K562 (cell line): ENCODE data around the gene MPND. TPM values are rescaled to one million over a fixed set of nuclear protein-coding genes. Genes with fewer than 3 reads are reported as not detected.

ENCODE experiments used
- ARHGAP35 ChIP-seq: fragments of 450-650 bp; IDR thresholded peaks from 2 replicates; pipeline ENCODE4 v1.6.1; 2018; ENCODE audit not compliant: partially characterized antibody
- ILK ChIP-seq: fragments of 450-650 bp; IDR thresholded peaks from 2 replicates; pipeline ENCODE4 v1.6.1; 2016; ENCODE audit warnings: missing genetic modification characterization, low read depth, mild to moderate bottlenecking, missing compliant biosample characterization, moderate library complexity, borderline replicate concordance
- RBBP5 ChIP-seq: fragments of 200-600 bp; sonication (generic); IDR thresholded peaks from 2 replicates; pipeline ENCODE4 v1.6.1; 2012; ENCODE audit warnings: borderline replicate concordance, mild to moderate bottlenecking, low read length, control low read depth, inconsistent platforms; ENCODE audit not compliant: insufficient read depth, poor library complexity, severe bottlenecking
- RBM17 ChIP-seq: fragments of 200-400 bp; formaldehyde crosslinking; IDR thresholded peaks from 2 replicates; pipeline ENCODE4 v1.6.1; 2017; ENCODE audit warnings: low read depth, mild to moderate bottlenecking, low read length, borderline replicate concordance
- ZNF384 ChIP-seq: IDR thresholded peaks from 2 replicates; pipeline ENCODE4 v1.6.1; 2012; ENCODE audit warnings: low read depth, low read length, improper control_type of control experiment
- ZSCAN29 ChIP-seq: fragments of 450-650 bp; IDR thresholded peaks from 2 replicates; pipeline ENCODE4 v1.6.1; 2017
- polyA plus RNA-seq, 8 experiments: library from polyadenylated mRNA; depleted of rRNA in 4 of 8; stranded (reverse) in 5 of 8; unstranded in 3 of 8; fragments of >200 nt; fragmentation: Nextera tagmentation in 2 of 8; fragmentation: Illumina TruSeq in 1 of 8; extraction: Ambion mirVana in 2 of 8; extraction: Trizol in 1 of 8; gene quantifications; 2 replicates each; pipeline versions ENCODE4 v1.2.1 to v1.2.3, GENCODE V29; 2011 to 2014; ENCODE audit warnings: inconsistent platforms in 1 of 8, missing spikeins in 1 of 8
- total RNA-seq, 7 experiments: library from RNA; depleted of rRNA in 6 of 7; stranded (reverse); fragments of >200 nt in 6 of 7; fragmentation: Illumina TruSeq in 2 of 7; extraction: Trizol in 2 of 7; gene quantifications; 2 replicates each; pipeline versions ENCODE4 v1.2.1 to v1.2.3, GENCODE V29; 2011 to 2021; ENCODE audit warnings: low replicate concordance in 1 of 7
- TF ChIP-seq, protein P1 (sequence below): sonication (generic); formaldehyde crosslinking; IDR thresholded peaks from 2 replicates; pipeline ENCODE4 v1.8.0; 2023; ENCODE audit warnings: mild to moderate bottlenecking, missing genetic modification reagents
- TF ChIP-seq, protein P2 (sequence below), 2 experiments: IDR thresholded peaks; 2 replicates each; pipeline ENCODE4 v1.6.1; 2011; ENCODE audit warnings: borderline replicate concordance in 1 of 2, control low read depth in 1 of 2, low read depth in 1 of 2, low read length in 1 of 2, mild to moderate bottlenecking in 1 of 2, mixed read lengths in 1 of 2, moderate library complexity in 1 of 2; ENCODE audit not compliant: insufficient read depth in 1 of 2, insufficient read length in 1 of 2, poor library complexity in 1 of 2, severe bottlenecking in 1 of 2; ENCODE audit errors: extremely low read depth in 1 of 2
- TF ChIP-seq, protein P3 (sequence below): fragments of 200-600 bp; sonication (generic); IDR thresholded peaks from one replicate; pipeline ENCODE4 v1.6.1; 2012; ENCODE audit warnings: mild to moderate bottlenecking, low read depth, low read length, inconsistent platforms

Gene MPND
- total and polyA plus RNA-seq, 9 of the 15 experiments (the other 6 are each of a cell fraction or from before 2014, with no cell fraction given) = 0.25 to 14.0 (median 3.9) TPM

DNA sequence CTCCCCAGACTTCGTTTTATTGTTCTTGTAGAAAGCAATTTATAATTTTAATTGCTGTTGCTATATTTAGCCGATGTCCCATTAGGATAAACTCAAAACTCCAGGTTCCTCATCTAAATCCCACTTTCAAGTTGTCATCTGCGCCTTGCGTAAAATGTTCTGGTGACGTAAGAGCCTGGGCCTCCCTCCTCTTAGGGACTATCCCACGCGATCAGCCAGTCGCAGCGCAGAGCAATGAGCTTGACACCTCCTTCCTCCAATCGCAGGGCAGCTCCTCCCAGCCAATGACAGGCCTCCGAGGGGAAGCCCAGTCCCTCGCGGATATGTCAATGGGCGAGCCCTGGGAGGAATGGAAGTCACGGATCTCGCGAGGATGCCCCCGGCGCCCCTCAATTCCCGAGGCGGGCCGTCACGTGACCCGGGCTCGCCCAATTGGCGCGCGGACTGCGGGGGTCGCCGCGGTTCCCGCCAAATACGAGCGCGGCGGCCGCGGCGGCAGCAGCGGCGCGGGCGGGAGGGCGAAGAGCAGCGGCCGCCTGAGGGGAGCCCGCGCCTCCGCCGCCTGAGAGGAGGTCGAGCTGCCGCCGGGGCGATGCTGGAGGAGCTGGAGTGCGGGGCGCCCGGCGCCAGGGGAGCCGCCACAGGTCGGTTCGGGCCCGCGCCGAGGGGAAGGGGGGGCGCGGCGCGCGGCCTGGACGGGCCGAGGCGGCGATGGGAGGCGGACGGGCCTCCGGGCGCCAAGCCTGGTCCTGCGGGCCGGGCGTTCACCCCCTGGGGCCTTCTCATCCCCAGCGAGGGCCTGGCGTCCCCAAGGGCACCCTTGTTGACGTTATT is 59.0 kb downstream of the MPND start, which contains the start of gene CHAF1A (continued):
- TF ChIP-seq RBBP5 = peak; percentile 90
- TF ChIP-seq, protein P1, sequence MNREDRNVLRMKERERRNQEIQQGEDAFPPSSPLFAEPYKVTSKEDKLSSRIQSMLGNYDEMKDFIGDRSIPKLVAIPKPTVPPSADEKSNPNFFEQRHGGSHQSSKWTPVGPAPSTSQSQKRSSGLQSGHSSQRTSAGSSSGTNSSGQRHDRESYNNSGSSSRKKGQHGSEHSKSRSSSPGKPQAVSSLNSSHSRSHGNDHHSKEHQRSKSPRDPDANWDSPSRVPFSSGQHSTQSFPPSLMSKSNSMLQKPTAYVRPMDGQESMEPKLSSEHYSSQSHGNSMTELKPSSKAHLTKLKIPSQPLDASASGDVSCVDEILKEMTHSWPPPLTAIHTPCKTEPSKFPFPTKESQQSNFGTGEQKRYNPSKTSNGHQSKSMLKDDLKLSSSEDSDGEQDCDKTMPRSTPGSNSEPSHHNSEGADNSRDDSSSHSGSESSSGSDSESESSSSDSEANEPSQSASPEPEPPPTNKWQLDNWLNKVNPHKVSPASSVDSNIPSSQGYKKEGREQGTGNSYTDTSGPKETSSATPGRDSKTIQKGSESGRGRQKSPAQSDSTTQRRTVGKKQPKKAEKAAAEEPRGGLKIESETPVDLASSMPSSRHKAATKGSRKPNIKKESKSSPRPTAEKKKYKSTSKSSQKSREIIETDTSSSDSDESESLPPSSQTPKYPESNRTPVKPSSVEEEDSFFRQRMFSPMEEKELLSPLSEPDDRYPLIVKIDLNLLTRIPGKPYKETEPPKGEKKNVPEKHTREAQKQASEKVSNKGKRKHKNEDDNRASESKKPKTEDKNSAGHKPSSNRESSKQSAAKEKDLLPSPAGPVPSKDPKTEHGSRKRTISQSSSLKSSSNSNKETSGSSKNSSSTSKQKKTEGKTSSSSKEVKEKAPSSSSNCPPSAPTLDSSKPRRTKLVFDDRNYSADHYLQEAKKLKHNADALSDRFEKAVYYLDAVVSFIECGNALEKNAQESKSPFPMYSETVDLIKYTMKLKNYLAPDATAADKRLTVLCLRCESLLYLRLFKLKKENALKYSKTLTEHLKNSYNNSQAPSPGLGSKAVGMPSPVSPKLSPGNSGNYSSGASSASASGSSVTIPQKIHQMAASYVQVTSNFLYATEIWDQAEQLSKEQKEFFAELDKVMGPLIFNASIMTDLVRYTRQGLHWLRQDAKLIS (CRISPR knock-in tag) = no peak
- no peak for TF ChIP-seq ZNF384
- TF ChIP-seq, protein P2, sequence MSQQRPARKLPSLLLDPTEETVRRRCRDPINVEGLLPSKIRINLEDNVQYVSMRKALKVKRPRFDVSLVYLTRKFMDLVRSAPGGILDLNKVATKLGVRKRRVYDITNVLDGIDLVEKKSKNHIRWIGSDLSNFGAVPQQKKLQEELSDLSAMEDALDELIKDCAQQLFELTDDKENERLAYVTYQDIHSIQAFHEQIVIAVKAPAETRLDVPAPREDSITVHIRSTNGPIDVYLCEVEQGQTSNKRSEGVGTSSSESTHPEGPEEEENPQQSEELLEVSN (IDR thresholded peaks at IDR 0.05; ENCODE audit: borderline replicate concordance in 1 of 2, extremely low read depth in 1 of 2, insufficient read depth in 1 of 2, insufficient read length in 1 of 2, low read depth in 1 of 2, low read length in 1 of 2, poor library complexity in 1 of 2, severe bottlenecking in 1 of 2) = peak; percentile 98 to 99
- peak; percentile 97 for TF ChIP-seq ARHGAP35
- TF ChIP-seq ZSCAN29 = no peak
- TF ChIP-seq, protein P3, sequence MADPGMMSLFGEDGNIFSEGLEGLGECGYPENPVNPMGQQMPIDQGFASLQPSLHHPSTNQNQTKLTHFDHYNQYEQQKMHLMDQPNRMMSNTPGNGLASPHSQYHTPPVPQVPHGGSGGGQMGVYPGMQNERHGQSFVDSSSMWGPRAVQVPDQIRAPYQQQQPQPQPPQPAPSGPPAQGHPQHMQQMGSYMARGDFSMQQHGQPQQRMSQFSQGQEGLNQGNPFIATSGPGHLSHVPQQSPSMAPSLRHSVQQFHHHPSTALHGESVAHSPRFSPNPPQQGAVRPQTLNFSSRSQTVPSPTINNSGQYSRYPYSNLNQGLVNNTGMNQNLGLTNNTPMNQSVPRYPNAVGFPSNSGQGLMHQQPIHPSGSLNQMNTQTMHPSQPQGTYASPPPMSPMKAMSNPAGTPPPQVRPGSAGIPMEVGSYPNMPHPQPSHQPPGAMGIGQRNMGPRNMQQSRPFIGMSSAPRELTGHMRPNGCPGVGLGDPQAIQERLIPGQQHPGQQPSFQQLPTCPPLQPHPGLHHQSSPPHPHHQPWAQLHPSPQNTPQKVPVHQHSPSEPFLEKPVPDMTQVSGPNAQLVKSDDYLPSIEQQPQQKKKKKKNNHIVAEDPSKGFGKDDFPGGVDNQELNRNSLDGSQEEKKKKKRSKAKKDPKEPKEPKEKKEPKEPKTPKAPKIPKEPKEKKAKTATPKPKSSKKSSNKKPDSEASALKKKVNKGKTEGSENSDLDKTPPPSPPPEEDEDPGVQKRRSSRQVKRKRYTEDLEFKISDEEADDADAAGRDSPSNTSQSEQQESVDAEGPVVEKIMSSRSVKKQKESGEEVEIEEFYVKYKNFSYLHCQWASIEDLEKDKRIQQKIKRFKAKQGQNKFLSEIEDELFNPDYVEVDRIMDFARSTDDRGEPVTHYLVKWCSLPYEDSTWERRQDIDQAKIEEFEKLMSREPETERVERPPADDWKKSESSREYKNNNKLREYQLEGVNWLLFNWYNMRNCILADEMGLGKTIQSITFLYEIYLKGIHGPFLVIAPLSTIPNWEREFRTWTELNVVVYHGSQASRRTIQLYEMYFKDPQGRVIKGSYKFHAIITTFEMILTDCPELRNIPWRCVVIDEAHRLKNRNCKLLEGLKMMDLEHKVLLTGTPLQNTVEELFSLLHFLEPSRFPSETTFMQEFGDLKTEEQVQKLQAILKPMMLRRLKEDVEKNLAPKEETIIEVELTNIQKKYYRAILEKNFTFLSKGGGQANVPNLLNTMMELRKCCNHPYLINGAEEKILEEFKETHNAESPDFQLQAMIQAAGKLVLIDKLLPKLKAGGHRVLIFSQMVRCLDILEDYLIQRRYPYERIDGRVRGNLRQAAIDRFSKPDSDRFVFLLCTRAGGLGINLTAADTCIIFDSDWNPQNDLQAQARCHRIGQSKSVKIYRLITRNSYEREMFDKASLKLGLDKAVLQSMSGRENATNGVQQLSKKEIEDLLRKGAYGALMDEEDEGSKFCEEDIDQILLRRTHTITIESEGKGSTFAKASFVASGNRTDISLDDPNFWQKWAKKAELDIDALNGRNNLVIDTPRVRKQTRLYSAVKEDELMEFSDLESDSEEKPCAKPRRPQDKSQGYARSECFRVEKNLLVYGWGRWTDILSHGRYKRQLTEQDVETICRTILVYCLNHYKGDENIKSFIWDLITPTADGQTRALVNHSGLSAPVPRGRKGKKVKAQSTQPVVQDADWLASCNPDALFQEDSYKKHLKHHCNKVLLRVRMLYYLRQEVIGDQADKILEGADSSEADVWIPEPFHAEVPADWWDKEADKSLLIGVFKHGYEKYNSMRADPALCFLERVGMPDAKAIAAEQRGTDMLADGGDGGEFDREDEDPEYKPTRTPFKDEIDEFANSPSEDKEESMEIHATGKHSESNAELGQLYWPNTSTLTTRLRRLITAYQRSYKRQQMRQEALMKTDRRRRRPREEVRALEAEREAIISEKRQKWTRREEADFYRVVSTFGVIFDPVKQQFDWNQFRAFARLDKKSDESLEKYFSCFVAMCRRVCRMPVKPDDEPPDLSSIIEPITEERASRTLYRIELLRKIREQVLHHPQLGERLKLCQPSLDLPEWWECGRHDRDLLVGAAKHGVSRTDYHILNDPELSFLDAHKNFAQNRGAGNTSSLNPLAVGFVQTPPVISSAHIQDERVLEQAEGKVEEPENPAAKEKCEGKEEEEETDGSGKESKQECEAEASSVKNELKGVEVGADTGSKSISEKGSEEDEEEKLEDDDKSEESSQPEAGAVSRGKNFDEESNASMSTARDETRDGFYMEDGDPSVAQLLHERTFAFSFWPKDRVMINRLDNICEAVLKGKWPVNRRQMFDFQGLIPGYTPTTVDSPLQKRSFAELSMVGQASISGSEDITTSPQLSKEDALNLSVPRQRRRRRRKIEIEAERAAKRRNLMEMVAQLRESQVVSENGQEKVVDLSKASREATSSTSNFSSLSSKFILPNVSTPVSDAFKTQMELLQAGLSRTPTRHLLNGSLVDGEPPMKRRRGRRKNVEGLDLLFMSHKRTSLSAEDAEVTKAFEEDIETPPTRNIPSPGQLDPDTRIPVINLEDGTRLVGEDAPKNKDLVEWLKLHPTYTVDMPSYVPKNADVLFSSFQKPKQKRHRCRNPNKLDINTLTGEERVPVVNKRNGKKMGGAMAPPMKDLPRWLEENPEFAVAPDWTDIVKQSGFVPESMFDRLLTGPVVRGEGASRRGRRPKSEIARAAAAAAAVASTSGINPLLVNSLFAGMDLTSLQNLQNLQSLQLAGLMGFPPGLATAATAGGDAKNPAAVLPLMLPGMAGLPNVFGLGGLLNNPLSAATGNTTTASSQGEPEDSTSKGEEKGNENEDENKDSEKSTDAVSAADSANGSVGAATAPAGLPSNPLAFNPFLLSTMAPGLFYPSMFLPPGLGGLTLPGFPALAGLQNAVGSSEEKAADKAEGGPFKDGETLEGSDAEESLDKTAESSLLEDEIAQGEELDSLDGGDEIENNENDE = no peak
- no peak for TF ChIP-seq ILK (tag)
- no peak for TF ChIP-seq RBM17
